PC-3 (cell line): Measurements from ENCODE around the gene TNK2. TPM values are rescaled to one million over a fixed set of nuclear protein-coding genes. Genes with fewer than 3 reads are reported as not detected.

Experiments used
- ATAC-seq: fragments of 200-7000 bp; cut with Tn5 transposase; 2 replicates; pipeline ENCODE4 v1.9.1; 2020; ENCODE audit warnings: mild to moderate bottlenecking, moderate library complexity
- BruUV-seq: library from RNA; stranded (reverse); fragments of 400-500 nt; replicated peaks from 2 replicates; lab custom pipeline; 2021; lab: Mats Ljungman, UMichigan
- CTCF ChIA-PET: fragments of 300-600 bp; sonication (Branson Sonifier 250); formaldehyde crosslinking; loops from one replicate; lab custom pipeline; 2022; ENCODE audit warnings: antibody characterized with exemption; lab: Charles Lee
- POLR2A ChIA-PET: fragments of 300-600 bp; sonication (Branson Sonifier 250); formaldehyde crosslinking; loops from one replicate; lab custom pipeline; 2022; ENCODE audit warnings: antibody characterized with exemption; ENCODE audit not compliant: unreplicated experiment; lab: Charles Lee
- DNase-seq: peaks from one replicate; pipeline ENCODE4 v3.0.0-alpha.2; 2015
- H2AFZ ChIP-seq: fragments of 300-600 bp; sonication (generic); 2 replicates; pipeline ENCODE4 v1.6.0; 2016; ENCODE audit warnings: antibody characterized with exemption, low read length
- H3F3A ChIP-seq: fragments of 300-600 bp; sonication (generic); one replicate; pipeline ENCODE4 v1.6.0; 2017; ENCODE audit warnings: antibody characterized with exemption, low read length, control low read depth, mild to moderate bottlenecking; ENCODE audit not compliant: unreplicated experiment
- H3K27ac ChIP-seq: fragments of 300-600 bp; sonication (generic); 2 replicates; pipeline ENCODE4 v1.5.1; 2016; ENCODE audit warnings: mild to moderate bottlenecking, low read length
- H3K27me3 ChIP-seq: fragments of 300-600 bp; sonication (generic); 2 replicates; pipeline ENCODE4 v1.6.1; 2016; ENCODE audit warnings: low read length, mixed read lengths
- H3K36me3 ChIP-seq: fragments of 300-600 bp; sonication (generic); 2 replicates; pipeline ENCODE4 v1.6.1; 2016; ENCODE audit warnings: low read depth, mixed run types, low read length, mixed read lengths
- H3K4me1 ChIP-seq: fragments of 300-600 bp; sonication (generic); 2 replicates; pipeline ENCODE4 v1.5.1; 2016; ENCODE audit warnings: low read length; ENCODE audit not compliant: insufficient read depth
- H3K4me2 ChIP-seq: fragments of 300-600 bp; sonication (generic); 2 replicates; pipeline ENCODE4 v1.6.0; 2016; ENCODE audit warnings: low read length
- H3K4me3 ChIP-seq: fragments of 300-600 bp; sonication (generic); 2 replicates; pipeline ENCODE4 v1.5.1; 2016; ENCODE audit warnings: mild to moderate bottlenecking, low read length, mixed read lengths
- H3K79me2 ChIP-seq: fragments of 300-600 bp; sonication (generic); 2 replicates; pipeline ENCODE4 v1.6.1; 2017; ENCODE audit warnings: low read length, mixed read lengths
- H3K9ac ChIP-seq: fragments of 300-600 bp; sonication (generic); 2 replicates; pipeline ENCODE4 v1.6.0; 2016; ENCODE audit warnings: mild to moderate bottlenecking, low read length
- H3K9me2 ChIP-seq: fragments of 300-600 bp; sonication (generic); replicated peaks from 2 replicates; pipeline ENCODE4 v1.6.1; 2016; ENCODE audit warnings: mixed run types, low read length, mixed read lengths
- H3K9me3 ChIP-seq: fragments of 300-600 bp; sonication (generic); 2 replicates; pipeline ENCODE4 v1.6.1; 2016; ENCODE audit warnings: low read length, mixed read lengths
- H4K20me1 ChIP-seq: fragments of 300-600 bp; sonication (generic); 2 replicates; pipeline ENCODE4 v1.6.1; 2016; ENCODE audit warnings: low read length, mixed read lengths
- EZH2 ChIP-seq: fragments of 300-600 bp; sonication (generic); IDR thresholded peaks from one replicate; pipeline ENCODE4 v1.6.1; 2017; ENCODE audit warnings: antibody characterized with exemption, mild to moderate bottlenecking, low read length; ENCODE audit not compliant: unreplicated experiment
- EZH2phosphoT487 ChIP-seq: fragments of 300-600 bp; sonication (generic); IDR thresholded peaks from 2 replicates; pipeline ENCODE4 v1.6.1; 2018; ENCODE audit warnings: mild to moderate bottlenecking, antibody characterized with exemption, low read length, borderline replicate concordance
- intact Hi-C: fragments of 100-400 bp; cut with micrococcal nuclease; formaldehyde crosslinking; loops from 2 replicates; pipeline ENCODE4 v1.9.0; 2023
- total RNA-seq: library from RNA; depleted of rRNA; stranded (reverse); fragments of >200 nt; gene quantifications from 2 replicates; pipeline ENCODE4 v1.2.3, GENCODE V29; 2014
- TF ChIP-seq, protein P1 (sequence below): fragments of 300-600 bp; sonication (generic); conservative IDR thresholded peaks from 2 replicates; pipeline ENCODE4 v1.5.1; 2017; ENCODE audit warnings: antibody characterized with exemption, low read depth, mild to moderate bottlenecking, low read length

Gene TNK2
- total RNA-seq, 1 experiment from 2014 or later: 49.3 TPM

DNA sequence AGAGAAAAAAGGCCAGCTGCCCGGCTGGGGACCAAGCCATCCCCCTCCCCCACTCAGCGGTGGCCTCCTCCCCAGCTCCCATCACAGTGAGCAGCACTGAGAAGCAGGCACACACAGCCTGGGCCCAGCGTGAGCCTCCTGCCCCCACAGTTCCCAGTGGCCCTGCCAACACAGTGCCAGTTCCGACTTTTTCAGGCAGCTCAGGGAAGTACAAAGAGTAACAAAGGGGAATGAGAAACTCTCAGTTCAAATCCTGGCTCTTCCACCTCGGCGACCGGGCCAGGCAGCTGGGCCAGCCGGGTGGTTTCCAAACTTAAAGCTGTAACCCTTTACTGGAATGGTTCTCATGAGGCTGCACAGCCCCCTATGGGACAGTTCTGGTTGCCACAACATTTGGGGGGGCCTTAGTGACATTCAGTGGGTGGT is 18.5 kb downstream of the TNK2 start:
- POLR2A ChIA-PET: no interaction called here
- DNase-seq (no peak), ATAC-seq (no peak)
- Histone ChIP-seq H3K79me2 (peaks cover 42% of the 10 kb centered on the region), H3K27me3 (no peaks in the 10 kb centered on the region), H2AFZ (no peak overlapping the region), H3K27ac (no peak overlapping the region), H4K20me1 (no peaks in the 10 kb centered on the region), H3K9me2 (no peaks in the 10 kb centered on the region), H3F3A (no peaks in the 10 kb centered on the region), H3K4me3 (no peak overlapping the region), H3K9ac (no peak overlapping the region), H3K4me1 (peaks cover 33% of the 10 kb centered on the region), H3K4me2 (no peak overlapping the region), H3K36me3 (no peaks in the 10 kb centered on the region; the same call in 1 of the 2 replicates), H3K9me3 (no peaks in the 10 kb centered on the region)
- BruUV-seq: no TSS peak
- intact Hi-C loops: no loop called here
- CTCF ChIA-PET: no interaction called here
- TF ChIP-seq EZH2phosphoT487 (no peak), EZH2 (no peak)
- TF ChIP-seq, protein P1, sequence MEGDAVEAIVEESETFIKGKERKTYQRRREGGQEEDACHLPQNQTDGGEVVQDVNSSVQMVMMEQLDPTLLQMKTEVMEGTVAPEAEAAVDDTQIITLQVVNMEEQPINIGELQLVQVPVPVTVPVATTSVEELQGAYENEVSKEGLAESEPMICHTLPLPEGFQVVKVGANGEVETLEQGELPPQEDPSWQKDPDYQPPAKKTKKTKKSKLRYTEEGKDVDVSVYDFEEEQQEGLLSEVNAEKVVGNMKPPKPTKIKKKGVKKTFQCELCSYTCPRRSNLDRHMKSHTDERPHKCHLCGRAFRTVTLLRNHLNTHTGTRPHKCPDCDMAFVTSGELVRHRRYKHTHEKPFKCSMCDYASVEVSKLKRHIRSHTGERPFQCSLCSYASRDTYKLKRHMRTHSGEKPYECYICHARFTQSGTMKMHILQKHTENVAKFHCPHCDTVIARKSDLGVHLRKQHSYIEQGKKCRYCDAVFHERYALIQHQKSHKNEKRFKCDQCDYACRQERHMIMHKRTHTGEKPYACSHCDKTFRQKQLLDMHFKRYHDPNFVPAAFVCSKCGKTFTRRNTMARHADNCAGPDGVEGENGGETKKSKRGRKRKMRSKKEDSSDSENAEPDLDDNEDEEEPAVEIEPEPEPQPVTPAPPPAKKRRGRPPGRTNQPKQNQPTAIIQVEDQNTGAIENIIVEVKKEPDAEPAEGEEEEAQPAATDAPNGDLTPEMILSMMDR: 0 out of 2 replicates have a peak, but pooled peaks have one; percentile 14

DNA sequence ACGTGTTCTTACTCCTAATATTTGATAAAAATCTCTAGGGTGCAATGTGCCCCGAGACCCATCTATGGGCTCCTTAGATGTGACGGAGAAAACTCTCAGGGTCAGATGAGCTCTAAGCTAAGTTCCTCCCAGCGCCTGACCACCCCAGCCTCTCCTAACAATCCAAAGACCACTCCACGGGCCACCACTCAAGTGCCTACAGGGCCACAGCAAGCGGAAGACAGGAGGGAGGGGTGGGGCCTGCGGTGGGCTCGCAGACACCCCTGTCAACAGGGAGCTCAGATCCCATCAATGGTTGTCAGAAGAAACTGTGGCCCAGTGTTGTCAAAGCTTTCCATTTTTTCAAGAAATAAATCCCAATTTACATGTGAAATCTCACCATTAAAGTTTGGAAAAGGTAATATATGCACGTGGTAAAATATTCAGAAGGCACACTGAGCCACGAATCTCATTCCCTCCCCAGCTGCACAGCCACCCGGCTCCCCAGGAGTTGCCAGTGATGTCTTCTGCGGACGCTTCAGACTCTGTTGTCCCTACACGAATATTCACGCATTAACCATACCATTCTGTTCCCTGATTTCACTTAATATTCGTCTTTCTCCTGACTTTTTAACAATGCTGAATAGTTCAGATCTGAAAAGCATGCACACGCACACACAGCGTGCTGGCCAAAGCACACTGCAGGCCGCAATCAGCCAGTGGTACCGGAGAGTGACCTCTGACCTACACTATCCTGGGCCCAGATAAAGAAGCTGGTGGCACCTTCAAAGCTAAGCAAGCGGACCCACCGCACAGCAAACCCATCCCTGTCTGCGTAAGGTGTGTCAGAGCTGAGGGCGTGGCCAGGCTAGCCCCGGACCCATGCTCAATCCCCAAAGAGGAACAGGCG is 19.1 kb downstream of the TNK2 start:
- DNase-seq (no peak), ATAC-seq (no peak)
- no TSS peak for BruUV-seq
- Histone ChIP-seq H3K79me2 (peaks cover 39% of the 10 kb centered on the region), H3K9me3 (no peaks in the 10 kb centered on the region), H3K4me3 (no peak overlapping the region), H3K9me2 (no peaks in the 10 kb centered on the region), H3K36me3 (no peaks in the 10 kb centered on the region; the same call in 1 of the 2 replicates), H3K27me3 (no peaks in the 10 kb centered on the region), H3F3A (no peaks in the 10 kb centered on the region), H3K9ac (no peak overlapping the region), H3K27ac (no peak overlapping the region), H2AFZ (no peak overlapping the region), H3K4me1 (peaks cover 28% of the 10 kb centered on the region), H3K4me2 (no peak overlapping the region), H4K20me1 (no peaks in the 10 kb centered on the region)
- intact Hi-C loops: no loop called here
- ChIA-PET POLR2A (no interaction called here), CTCF (no interaction called here)
- TF ChIP-seq EZH2phosphoT487 (no peak), EZH2 (no peak)
- TF ChIP-seq, protein P1: no peak

DNA sequence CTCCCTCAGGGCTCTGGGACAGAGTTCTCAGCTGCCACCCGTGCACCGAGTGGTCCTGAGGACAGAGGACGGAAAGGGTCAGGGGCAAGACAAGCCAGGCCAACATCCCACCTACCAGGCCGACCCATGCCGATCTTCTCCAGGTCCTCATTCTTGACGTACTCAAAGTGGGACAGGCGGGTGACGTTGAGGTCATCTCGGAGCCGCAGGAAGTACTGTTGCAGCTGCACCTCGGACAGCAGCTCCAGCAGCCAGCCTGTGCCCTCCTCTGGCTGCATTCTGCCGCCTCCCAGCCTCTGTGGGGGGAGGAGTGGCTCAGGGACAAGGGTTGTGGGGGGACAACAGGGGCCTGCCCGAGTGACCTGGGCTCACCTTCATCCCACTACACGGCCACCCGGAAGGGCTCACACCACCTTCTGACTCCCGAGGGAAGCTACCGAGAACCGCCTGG is 20.0 kb downstream of the TNK2 start:
- Histone ChIP-seq H3K9me2 (no peaks in the 10 kb centered on the region), H3F3A (no peaks in the 10 kb centered on the region), H3K36me3 (peaks cover under 1% of the 10 kb centered on the region; the same call in 1 of the 2 replicates), H3K4me2 (no peak overlapping the region), H2AFZ (no peak overlapping the region), H3K4me3 (no peak overlapping the region), H3K4me1 (peaks cover 19% of the 10 kb centered on the region), H4K20me1 (no peaks in the 10 kb centered on the region), H3K27ac (no peak overlapping the region), H3K27me3 (no peaks in the 10 kb centered on the region), H3K9ac (no peak overlapping the region), H3K79me2 (peaks cover 30% of the 10 kb centered on the region), H3K9me3 (no peaks in the 10 kb centered on the region)
- DNase-seq: no peak
- no TSS peak for BruUV-seq
- CTCF ChIA-PET: no interaction called here
- POLR2A ChIA-PET: no interaction called here
- TF ChIP-seq EZH2phosphoT487 (no peak), EZH2 (no peak)
- TF ChIP-seq, protein P1: no peak
- intact Hi-C loops: no loop called here
- ATAC-seq: no peak
